Neural crest cell (in vitro differentiated cells): Measurements from ENCODE around the gene WWOX. TPM values are rescaled to one million over a fixed set of nuclear protein-coding genes. Genes with fewer than 3 reads are reported as not detected.

ENCODE experiments used
- DNase-seq: peaks from one replicate; pipeline ENCODE4 v3.0.0; 2021; ENCODE audit warnings: low read depth, mixed read lengths, low spot score
- H3K27ac Mint-ChIP-seq: one replicate; pipeline ENCODE4 v1.8.0; 2021; ENCODE audit warnings: mild to moderate bottlenecking, mixed read lengths; ENCODE audit not compliant: unreplicated experiment
- H3K27me3 Mint-ChIP-seq: 2 replicates; pipeline ENCODE4 v1.8.0; 2021; ENCODE audit warnings: low read depth, mild to moderate bottlenecking, mixed read lengths
- H3K36me3 Mint-ChIP-seq: 2 replicates; pipeline ENCODE4 v1.8.0; 2021; ENCODE audit warnings: low read depth, mild to moderate bottlenecking, mixed read lengths
- H3K4me1 Mint-ChIP-seq: 2 replicates; pipeline ENCODE4 v1.8.0; 2021; ENCODE audit warnings: mixed read lengths
- H3K4me3 Mint-ChIP-seq: one replicate; pipeline ENCODE4 v1.8.0; 2021; ENCODE audit warnings: mild to moderate bottlenecking, mixed read lengths
- H3K9me3 Mint-ChIP-seq: 2 replicates; pipeline ENCODE4 v1.8.0; 2021; ENCODE audit warnings: mixed read lengths
- total RNA-seq: library from RNA; stranded (reverse); gene quantifications from 2 replicates; pipeline ENCODE4 v1.2.1, GENCODE V29; 2021
- TF ChIP-seq, protein P1 (sequence below): fragments of 200-600 bp; sonication (generic); conservative IDR thresholded peaks from 2 replicates; pipeline ENCODE4 v1.5.0; 2021; ENCODE audit warnings: antibody characterized with exemption, mild to moderate bottlenecking

Gene WWOX
- total RNA-seq, 1 donor from 2014 or later: 30.5 TPM

- H3K4me1 Mint-ChIP-seq: no peaks in the 10 kb centered on the region
- H3K4me3 Mint-ChIP-seq: no peak overlapping the region
- H3K9me3 Mint-ChIP-seq: peaks cover 5% of the 10 kb centered on the region
- H3K27me3 Mint-ChIP-seq: no peaks in the 10 kb centered on the region
- H3K36me3 Mint-ChIP-seq: peaks cover 2% of the 10 kb centered on the region
- DNase-seq: no peak
- TF ChIP-seq, protein P1, sequence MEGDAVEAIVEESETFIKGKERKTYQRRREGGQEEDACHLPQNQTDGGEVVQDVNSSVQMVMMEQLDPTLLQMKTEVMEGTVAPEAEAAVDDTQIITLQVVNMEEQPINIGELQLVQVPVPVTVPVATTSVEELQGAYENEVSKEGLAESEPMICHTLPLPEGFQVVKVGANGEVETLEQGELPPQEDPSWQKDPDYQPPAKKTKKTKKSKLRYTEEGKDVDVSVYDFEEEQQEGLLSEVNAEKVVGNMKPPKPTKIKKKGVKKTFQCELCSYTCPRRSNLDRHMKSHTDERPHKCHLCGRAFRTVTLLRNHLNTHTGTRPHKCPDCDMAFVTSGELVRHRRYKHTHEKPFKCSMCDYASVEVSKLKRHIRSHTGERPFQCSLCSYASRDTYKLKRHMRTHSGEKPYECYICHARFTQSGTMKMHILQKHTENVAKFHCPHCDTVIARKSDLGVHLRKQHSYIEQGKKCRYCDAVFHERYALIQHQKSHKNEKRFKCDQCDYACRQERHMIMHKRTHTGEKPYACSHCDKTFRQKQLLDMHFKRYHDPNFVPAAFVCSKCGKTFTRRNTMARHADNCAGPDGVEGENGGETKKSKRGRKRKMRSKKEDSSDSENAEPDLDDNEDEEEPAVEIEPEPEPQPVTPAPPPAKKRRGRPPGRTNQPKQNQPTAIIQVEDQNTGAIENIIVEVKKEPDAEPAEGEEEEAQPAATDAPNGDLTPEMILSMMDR: no peak
- H3K27ac Mint-ChIP-seq: no peak overlapping the region
Observed at GRCh38 chr16:78927766-78928165, 828.3 kb downstream of the WWOX start.

GRCh38 chr16:78929841-78930240, 830.4 kb downstream of the WWOX start:
- Mint-ChIP-seq H3K36me3 (no peaks in the 10 kb centered on the region), H3K4me1 (no peaks in the 10 kb centered on the region), H3K27me3 (no peaks in the 10 kb centered on the region), H3K4me3 (no peak overlapping the region), H3K9me3 (no peaks in the 10 kb centered on the region), H3K27ac (no peak overlapping the region)
- no peak for DNase-seq
- TF ChIP-seq, protein P1: no peak

DNA sequence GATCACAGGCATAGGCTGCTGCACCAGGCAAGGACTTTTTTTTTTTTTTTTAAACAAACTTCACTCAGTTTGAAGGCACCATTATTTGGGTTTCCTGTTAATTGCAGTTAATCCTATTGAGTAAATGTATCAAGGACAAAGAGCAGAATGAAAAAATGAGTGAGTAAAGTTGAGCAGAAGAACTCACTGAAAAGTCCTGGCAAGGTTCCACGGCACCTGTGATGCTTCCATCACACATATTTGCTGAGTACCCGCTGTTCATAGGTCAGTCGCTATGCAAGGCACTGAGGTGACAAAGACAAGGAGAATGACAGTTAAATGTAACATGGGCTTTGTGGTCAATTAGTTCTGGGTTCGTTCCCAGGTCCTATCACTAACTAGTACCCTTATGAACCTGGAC, 831.1 kb downstream of the WWOX start:
- Mint-ChIP-seq H3K27me3 (no peaks in the 10 kb centered on the region), H3K36me3 (no peaks in the 10 kb centered on the region), H3K9me3 (no peaks in the 10 kb centered on the region), H3K4me3 (no peak overlapping the region), H3K27ac (no peak overlapping the region), H3K4me1 (no peaks in the 10 kb centered on the region)
- TF ChIP-seq, protein P1: no peak
- DNase-seq: no peak

- TF ChIP-seq, protein P1: no peak
- Mint-ChIP-seq H3K9me3 (no peaks in the 10 kb centered on the region), H3K4me3 (no peak overlapping the region), H3K27me3 (no peaks in the 10 kb centered on the region), H3K36me3 (no peaks in the 10 kb centered on the region), H3K27ac (no peak overlapping the region), H3K4me1 (no peaks in the 10 kb centered on the region)
- DNase-seq: no peak
Observed at GRCh38 chr16:78931267-78931666, 831.8 kb downstream of the WWOX start.

DNA sequence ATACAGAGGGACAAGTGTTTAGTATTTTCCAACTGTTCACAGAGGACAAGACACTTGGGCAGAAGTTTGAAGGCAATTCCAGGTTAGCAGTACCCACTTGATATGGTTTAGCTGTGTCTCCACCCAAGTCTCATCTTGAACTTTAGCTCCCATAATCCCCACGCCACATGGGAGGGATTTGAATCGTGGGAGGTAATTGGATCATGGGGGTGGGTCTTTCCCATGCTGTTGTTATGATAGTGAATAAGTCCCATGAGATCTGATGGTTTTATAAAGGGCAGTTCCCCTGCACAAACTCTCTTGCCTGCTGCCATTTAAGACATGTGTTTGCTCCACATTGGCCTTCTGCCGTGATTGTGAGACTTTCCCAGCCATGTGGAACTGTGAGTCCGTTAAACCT, 832.2 kb downstream of the WWOX start:
- no peaks in the 10 kb centered on the region for H3K4me1 Mint-ChIP-seq

More for the DNA sequence above, 832.2 kb downstream of the WWOX start:
- Mint-ChIP-seq H3K27ac (no peak overlapping the region), H3K36me3 (no peaks in the 10 kb centered on the region), H3K27me3 (no peaks in the 10 kb centered on the region), H3K9me3 (no peaks in the 10 kb centered on the region), H3K4me3 (no peak overlapping the region)
- TF ChIP-seq, protein P1: no peak
- DNase-seq: no peak
